Skeletal muscle tissue (tissue), 4 donors: ENCODE measurements around the gene PHAF1. TPM values are rescaled to one million over a fixed set of nuclear protein-coding genes. Genes with fewer than 3 reads are reported as not detected.

Experiments
- H3K27ac ChIP-seq: one replicate; pipeline ENCODE4 v1.7.0; 2013; ENCODE audit warnings: mild to moderate bottlenecking, low read depth, low read length, inconsistent platforms
- H3K27me3 ChIP-seq, 3 donors: one replicate each; pipeline ENCODE4 v1.7.0; 2013; ENCODE audit warnings: low read length in 3 of 3; ENCODE audit not compliant: control insufficient read depth in 3 of 3, insufficient read depth in 3 of 3
- H3K36me3 ChIP-seq, 3 donors: one replicate each; pipeline ENCODE4 v1.7.0; 2013; ENCODE audit warnings: low read length in 3 of 3; ENCODE audit not compliant: control insufficient read depth in 3 of 3, insufficient read depth in 3 of 3
- H3K4me1 ChIP-seq, 3 donors: one replicate each; pipeline ENCODE4 v1.7.0; 2013; ENCODE audit warnings: low read length in 3 of 3, mild to moderate bottlenecking in 3 of 3; ENCODE audit not compliant: control insufficient read depth in 3 of 3, insufficient read depth in 3 of 3
- H3K4me3 ChIP-seq, 3 donors: one replicate each; pipeline ENCODE4 v1.7.0; 2013; ENCODE audit warnings: low read length in 3 of 3
- H3K9ac ChIP-seq, 3 donors: one replicate each; pipeline ENCODE4 v1.7.0; 2013; ENCODE audit warnings: low read length in 3 of 3, mild to moderate bottlenecking in 3 of 3, moderate library complexity in 2 of 3, low read depth in 1 of 3
- H3K9me3 ChIP-seq, 3 donors: one replicate each; pipeline ENCODE4 v1.7.0; 2013; ENCODE audit warnings: low read length in 3 of 3; ENCODE audit not compliant: control insufficient read depth in 3 of 3
- total RNA-seq: library from RNA; depleted of rRNA; stranded (reverse); fragments of >200 nt; gene quantifications from one replicate; pipeline ENCODE4 v1.2.3, GENCODE V29; 2014
- donor health status: Osteomylitis.

The PHAF1 gene
- total RNA-seq, 1 donor from 2014 or later: 17.7 TPM

GRCh38 chr16:67141391-67141790 lies 31.6 kb downstream of the PHAF1 start:
- no peak overlapping the region for H3K27ac ChIP-seq
- H3K4me3 ChIP-seq: no peak overlapping the region
- H3K36me3 ChIP-seq: peaks cover 73 to 88% (median 77%) of the 10 kb centered on the region in 3 donors
- H3K27me3 ChIP-seq: no peaks in the 10 kb centered on the region
- peaks cover 0 to 7% (median 5%) of the 10 kb centered on the region in 3 donors for H3K4me1 ChIP-seq
- no peaks in the 10 kb centered on the region for H3K9me3 ChIP-seq
- H3K9ac ChIP-seq: no peak overlapping the region

DNA sequence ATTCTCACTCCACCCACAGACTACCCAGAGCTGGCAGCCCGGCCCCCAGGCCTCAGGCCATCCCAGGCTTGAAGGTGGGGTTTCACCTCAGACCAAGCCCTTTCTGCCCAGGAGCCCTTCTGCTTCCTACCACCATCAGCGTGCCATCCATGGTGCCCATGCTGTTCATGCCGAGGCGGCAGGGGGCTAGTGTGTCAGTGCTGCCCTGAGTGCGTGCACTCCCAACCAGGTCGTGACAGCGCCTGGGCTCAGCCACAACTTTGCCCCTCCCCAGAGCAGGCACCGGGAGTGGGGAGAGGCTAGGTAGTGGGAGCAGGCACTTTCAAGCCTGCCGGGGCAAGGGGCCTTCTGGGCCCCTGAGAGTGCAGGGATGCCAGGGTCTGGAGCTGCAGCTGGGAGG lies 32.6 kb downstream of the PHAF1 start:
- Histone ChIP-seq H3K9ac (no peak overlapping the region), H3K27ac (no peak overlapping the region), H3K27me3 (peaks cover 0 to under 1% (median 0%) of the 10 kb centered on the region in 3 donors), H3K4me3 (no peak overlapping the region), H3K4me1 (peaks cover 0 to 7% (median 5%) of the 10 kb centered on the region in 3 donors), H3K36me3 (peaks cover 80 to 90% (median 84%) of the 10 kb centered on the region in 3 donors), H3K9me3 (no peaks in the 10 kb centered on the region)

DNA sequence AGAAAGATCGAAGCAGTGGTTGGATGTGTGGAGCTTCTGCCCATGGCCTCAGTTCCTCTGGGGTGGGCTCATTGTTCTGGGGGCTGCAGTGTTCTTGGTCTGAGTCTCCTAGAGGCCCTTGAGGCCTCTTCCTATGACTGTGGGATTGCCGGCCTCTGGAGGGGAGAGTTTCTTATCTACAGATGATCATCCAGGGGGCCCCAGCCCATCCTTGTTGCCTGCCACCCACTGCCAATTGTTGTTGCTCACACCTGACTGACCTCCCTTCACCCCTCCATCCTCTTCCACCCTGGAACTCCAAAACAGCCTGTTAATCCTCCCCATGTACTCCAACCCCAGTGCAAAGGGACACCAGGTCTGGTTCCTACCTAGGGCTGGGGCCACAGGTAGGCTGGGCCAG lies 35.2 kb downstream of the PHAF1 start:
- H3K9me3 ChIP-seq: no peaks in the 10 kb centered on the region

DNA sequence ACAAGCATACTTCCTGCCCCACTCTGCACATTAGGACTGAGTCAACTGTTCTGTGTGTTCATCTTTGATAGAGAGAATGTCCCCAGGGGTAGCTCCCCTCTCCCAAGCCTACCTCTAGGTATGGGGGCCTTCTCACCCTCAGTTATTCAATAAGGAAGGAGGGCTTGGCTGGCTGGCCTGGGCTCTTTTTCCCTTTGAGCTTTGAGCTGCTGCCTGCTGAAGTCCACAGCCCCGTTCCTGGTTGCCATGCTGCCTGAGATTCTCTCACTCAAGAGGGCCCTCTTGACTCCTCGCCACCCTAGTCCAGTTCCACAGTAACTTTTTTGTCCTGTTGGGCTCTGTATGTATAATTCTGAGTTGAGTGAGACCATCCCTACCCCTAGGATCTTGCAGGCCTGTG lies 36.0 kb downstream of the PHAF1 start:
- Histone ChIP-seq H3K9ac (no peak overlapping the region), H3K9me3 (no peaks in the 10 kb centered on the region), H3K27me3 (peaks cover 0 to 21% (median 12%) of the 10 kb centered on the region in 3 donors), H3K4me3 (no peak overlapping the region), H3K27ac (no peak overlapping the region), H3K36me3 (peaks cover 74 to 83% (median 77%) of the 10 kb centered on the region in 3 donors), H3K4me1 (peaks cover 4 to 8% (median 8%) of the 10 kb centered on the region in 3 donors)

More for the DNA sequence above, 35.2 kb downstream of the PHAF1 start:
- Histone ChIP-seq H3K4me1 (peaks cover 0 to 7% (median 5%) of the 10 kb centered on the region in 3 donors), H3K27ac (no peak overlapping the region), H3K4me3 (no peak overlapping the region), H3K27me3 (peaks cover 0 to 21% (median 5%) of the 10 kb centered on the region in 3 donors), H3K36me3 (peaks cover 81 to 91% (median 85%) of the 10 kb centered on the region in 3 donors), H3K9ac (no peak overlapping the region)

- peaks cover 64 to 73% (median 67%) of the 10 kb centered on the region in 3 donors for H3K36me3 ChIP-seq
- no peak overlapping the region for H3K27ac ChIP-seq
- peaks cover 0 to 21% (median 17%) of the 10 kb centered on the region in 3 donors for H3K27me3 ChIP-seq
- H3K9me3 ChIP-seq: no peaks in the 10 kb centered on the region
- H3K4me3 ChIP-seq: no peak overlapping the region
- peaks cover 4 to 11% (median 9%) of the 10 kb centered on the region in 3 donors for H3K4me1 ChIP-seq
- H3K9ac ChIP-seq: no peak overlapping the region
Observed at GRCh38 chr16:67146523-67147357, 37.0 kb downstream of the PHAF1 start.

DNA sequence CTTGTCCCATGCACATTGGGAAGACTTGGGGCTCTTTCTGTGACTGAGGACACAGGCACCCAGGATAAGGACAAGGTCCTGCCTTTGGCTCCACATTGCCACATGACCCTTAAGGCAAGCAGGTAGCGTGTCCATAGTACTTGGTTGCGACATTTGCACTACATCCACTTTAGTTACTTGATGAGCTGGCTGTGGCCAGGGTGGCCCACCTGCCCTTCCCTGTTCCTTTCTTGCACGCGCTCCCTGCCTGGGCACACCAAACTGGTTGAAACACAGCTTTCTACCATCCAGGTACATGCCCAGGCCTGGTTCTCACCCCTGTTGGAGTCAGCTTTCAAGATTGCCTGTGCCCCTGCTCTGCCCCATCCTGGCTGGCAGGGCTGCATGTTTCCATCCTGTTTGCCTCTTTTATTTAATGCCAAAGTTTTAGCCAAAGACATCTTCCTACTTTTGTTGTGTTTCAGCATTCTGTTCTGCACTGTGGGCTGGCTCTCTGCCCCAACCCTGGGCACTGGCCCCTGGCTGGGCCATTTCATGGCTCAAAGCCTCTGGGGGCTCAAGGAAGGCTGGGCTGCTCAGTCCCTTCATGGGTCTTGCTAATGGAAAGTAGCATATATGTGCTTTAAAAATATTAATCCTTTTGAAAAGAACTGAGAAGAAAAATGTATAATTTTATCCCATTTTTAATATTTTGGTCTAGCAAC lies 37.8 kb downstream of the PHAF1 start:
- peaks cover 0 to 21% (median 17%) of the 10 kb centered on the region in 3 donors for H3K27me3 ChIP-seq
- no peaks in the 10 kb centered on the region for H3K9me3 ChIP-seq
- no peak overlapping the region for H3K27ac ChIP-seq
- H3K36me3 ChIP-seq: peaks cover 57 to 65% (median 59%) of the 10 kb centered on the region in 3 donors
- H3K4me3 ChIP-seq: no peak overlapping the region
- peaks cover 4 to 11% (median 9%) of the 10 kb centered on the region in 3 donors for H3K4me1 ChIP-seq
- H3K9ac ChIP-seq: no peak overlapping the region

DNA sequence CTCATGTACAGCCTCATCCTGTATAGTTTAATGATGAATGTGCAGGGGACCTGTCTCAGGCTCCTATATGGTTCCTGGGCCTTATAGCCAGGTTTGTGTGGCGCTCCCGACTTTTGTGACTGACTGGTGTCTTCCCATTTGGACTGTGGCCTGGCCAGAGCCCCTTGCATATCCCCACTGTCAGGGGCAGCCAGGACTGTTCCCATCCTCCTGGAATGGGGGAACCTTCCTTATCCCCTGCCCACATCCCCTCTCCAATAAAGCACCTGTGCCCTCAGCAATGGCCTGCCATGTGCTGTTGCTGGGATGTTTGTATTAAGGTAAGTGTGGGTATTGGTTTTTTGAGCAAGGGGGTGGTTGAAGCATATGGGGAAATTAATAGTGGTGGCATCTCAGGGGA lies 38.5 kb downstream of the PHAF1 start:
- Histone ChIP-seq H3K27me3 (peaks cover 0 to 21% (median 20%) of the 10 kb centered on the region in 3 donors), H3K36me3 (peaks cover 51 to 60% (median 55%) of the 10 kb centered on the region in 3 donors), H3K4me3 (no peak overlapping the region), H3K27ac (no peak overlapping the region), H3K4me1 (peaks cover 4 to 11% (median 9%) of the 10 kb centered on the region in 3 donors), H3K9ac (no peak overlapping the region), H3K9me3 (no peaks in the 10 kb centered on the region)

- Histone ChIP-seq H3K4me1 (peaks cover 4 to 11% (median 9%) of the 10 kb centered on the region in 3 donors), H3K27ac (no peak overlapping the region), H3K36me3 (peaks cover 46 to 55% (median 50%) of the 10 kb centered on the region in 3 donors), H3K9ac (no peak overlapping the region), H3K4me3 (no peak overlapping the region), H3K9me3 (no peaks in the 10 kb centered on the region), H3K27me3 (peaks cover 0 to 21% (median 20%) of the 10 kb centered on the region in 3 donors)
Observed at GRCh38 chr16:67148656-67149275, 39.0 kb downstream of the PHAF1 start.

DNA sequence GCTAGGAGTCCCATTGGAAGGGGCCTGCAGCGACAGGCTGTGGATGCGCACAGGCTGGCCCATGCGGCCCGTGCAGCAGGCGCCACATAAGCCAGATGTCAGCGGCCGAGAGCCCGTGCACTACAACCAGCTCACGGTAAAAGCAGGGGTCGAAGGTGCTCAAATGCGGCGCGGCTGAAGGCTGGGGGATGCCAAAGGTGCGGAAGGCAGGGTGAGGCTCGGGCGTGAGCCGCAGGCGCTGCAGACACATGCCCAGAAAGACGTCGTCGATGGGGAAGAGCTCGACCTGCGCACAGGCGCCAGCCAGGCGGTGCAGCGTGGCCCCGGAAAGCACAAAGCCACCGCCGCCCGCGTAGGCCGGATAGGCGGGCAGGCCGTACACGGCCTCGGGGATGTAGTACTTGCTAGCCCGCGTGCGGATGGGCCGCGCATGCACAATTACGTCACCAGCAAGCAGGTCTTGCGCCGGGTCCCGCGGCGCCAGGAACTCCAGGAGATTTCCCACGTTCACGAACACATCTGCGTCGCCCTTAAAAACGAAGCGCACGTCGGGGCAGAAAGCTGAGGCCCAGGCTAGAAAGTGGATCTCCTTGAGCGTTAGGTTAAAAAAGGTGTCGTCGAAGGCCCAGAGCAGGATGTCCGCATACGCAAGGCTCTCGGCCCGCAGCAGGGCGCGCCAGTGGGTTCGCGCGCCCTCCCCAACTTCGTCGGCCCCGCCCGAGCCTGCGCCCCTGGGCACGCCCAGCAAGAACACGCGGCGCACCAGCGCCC lies 39.7 kb downstream of the PHAF1 start:
- no peak overlapping the region for H3K9ac ChIP-seq
- peaks cover 0 to 21% (median 20%) of the 10 kb centered on the region in 3 donors for H3K27me3 ChIP-seq
- no peaks in the 10 kb centered on the region for H3K9me3 ChIP-seq
- H3K4me1 ChIP-seq: peaks cover 4 to 11% (median 9%) of the 10 kb centered on the region in 3 donors
- H3K27ac ChIP-seq: no peak overlapping the region
- H3K36me3 ChIP-seq: peaks cover 42 to 49% (median 44%) of the 10 kb centered on the region in 3 donors
- H3K4me3 ChIP-seq: no peak overlapping the region
